ENCODE results near the gene FSCN2.

The FSCN2 gene

GRCh38 chr17:81527591-81528383 is at the start of gene FSCN2:
Gene FSCN2 (plus strand): TSS chr17:81528377. CDS start chr17:81528532, 155 bp downstream.
- DNase-seq = no peak

- DNase-seq = no peak
Measured at GRCh38 chr17:81479175-81480071, 48.8 kb upstream of the FSCN2 start.

GRCh38 chr17:81480140-81481072 is 47.8 kb upstream of the FSCN2 start:
- no peak for DNase-seq

- peak; percentile 32 for DNase-seq
Measured at GRCh38 chr17:81481073-81481799, 46.9 kb upstream of the FSCN2 start.

GRCh38 chr17:81481815-81482505 is 46.2 kb upstream of the FSCN2 start:
- DNase-seq = no peak

- no peak for DNase-seq
Measured at GRCh38 chr17:81482673-81483072, 45.5 kb upstream of the FSCN2 start.

GRCh38 chr17:81483085-81483861 is 44.9 kb upstream of the FSCN2 start:
- no peak for DNase-seq

- no peak for DNase-seq
Measured at GRCh38 chr17:81483862-81484194, 44.3 kb upstream of the FSCN2 start.

GRCh38 chr17:81484195-81484979 is 43.8 kb upstream of the FSCN2 start:
- peak; percentile 67 for DNase-seq

GRCh38 chr17:81486199-81486810 is 41.9 kb upstream of the FSCN2 start:
- no peak for DNase-seq

- no peak for DNase-seq
Measured at GRCh38 chr17:81487089-81487486, 41.1 kb upstream of the FSCN2 start.

- no peak for DNase-seq
Measured at GRCh38 chr17:81487487-81488275, 40.5 kb upstream of the FSCN2 start.

- DNase-seq = no peak
Measured at GRCh38 chr17:81488276-81488860, 39.8 kb upstream of the FSCN2 start.

- DNase-seq = no peak
Measured at GRCh38 chr17:81489012-81489997, 38.9 kb upstream of the FSCN2 start.

- DNase-seq = no peak
Measured at GRCh38 chr17:81489998-81490992, 37.9 kb upstream of the FSCN2 start.

GRCh38 chr17:81491181-81491581 is 37.0 kb upstream of the FSCN2 start:
- DNase-seq = no peak
